Measurements from ENCODE around the gene LSM14B.

DNA sequence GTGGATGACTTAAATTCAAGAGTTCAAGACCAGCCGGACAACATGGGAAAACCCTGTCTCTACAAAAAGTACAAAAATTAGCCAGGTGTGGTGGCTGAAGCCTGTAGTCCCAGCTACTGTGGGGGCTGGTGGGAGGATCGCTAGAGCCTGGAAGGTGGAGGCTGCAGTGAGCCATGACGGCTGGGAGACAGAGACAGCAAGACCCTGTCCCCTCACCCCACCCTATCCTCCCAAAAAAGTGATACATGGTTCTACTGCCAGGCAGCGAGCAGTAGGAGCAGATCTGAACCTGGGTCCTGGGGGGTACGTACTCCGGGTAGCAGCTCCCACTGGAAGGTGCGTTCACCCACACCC is 18.7 kb downstream of the LSM14B start:
- TF ChIP-seq, protein P1, sequence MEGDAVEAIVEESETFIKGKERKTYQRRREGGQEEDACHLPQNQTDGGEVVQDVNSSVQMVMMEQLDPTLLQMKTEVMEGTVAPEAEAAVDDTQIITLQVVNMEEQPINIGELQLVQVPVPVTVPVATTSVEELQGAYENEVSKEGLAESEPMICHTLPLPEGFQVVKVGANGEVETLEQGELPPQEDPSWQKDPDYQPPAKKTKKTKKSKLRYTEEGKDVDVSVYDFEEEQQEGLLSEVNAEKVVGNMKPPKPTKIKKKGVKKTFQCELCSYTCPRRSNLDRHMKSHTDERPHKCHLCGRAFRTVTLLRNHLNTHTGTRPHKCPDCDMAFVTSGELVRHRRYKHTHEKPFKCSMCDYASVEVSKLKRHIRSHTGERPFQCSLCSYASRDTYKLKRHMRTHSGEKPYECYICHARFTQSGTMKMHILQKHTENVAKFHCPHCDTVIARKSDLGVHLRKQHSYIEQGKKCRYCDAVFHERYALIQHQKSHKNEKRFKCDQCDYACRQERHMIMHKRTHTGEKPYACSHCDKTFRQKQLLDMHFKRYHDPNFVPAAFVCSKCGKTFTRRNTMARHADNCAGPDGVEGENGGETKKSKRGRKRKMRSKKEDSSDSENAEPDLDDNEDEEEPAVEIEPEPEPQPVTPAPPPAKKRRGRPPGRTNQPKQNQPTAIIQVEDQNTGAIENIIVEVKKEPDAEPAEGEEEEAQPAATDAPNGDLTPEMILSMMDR (IDR thresholded peaks at IDR 0.05), result no peak
- no peak for TF ChIP-seq KAT7 (CRISPR knock-in tag; IDR thresholded peaks at IDR 0.05; ENCODE audit: borderline replicate concordance)
- TF ChIP-seq, protein P2, sequence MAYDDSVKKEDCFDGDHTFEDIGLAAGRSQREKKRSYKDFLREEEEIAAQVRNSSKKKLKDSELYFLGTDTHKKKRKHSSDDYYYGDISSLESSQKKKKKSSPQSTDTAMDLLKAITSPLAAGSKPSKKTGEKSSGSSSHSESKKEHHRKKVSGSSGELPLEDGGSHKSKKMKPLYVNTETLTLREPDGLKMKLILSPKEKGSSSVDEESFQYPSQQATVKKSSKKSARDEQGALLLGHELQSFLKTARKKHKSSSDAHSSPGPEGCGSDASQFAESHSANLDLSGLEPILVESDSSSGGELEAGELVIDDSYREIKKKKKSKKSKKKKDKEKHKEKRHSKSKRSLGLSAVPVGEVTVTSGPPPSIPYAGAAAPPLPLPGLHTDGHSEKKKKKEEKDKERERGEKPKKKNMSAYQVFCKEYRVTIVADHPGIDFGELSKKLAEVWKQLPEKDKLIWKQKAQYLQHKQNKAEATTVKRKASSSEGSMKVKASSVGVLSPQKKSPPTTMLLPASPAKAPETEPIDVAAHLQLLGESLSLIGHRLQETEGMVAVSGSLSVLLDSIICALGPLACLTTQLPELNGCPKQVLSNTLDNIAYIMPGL (CRISPR knock-in tag; IDR thresholded peaks at IDR 0.05), result no peak
- TF ChIP-seq, protein P3, sequence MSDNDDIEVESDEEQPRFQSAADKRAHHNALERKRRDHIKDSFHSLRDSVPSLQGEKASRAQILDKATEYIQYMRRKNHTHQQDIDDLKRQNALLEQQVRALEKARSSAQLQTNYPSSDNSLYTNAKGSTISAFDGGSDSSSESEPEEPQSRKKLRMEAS (CRISPR knock-in tag; IDR thresholded peaks at IDR 0.05), result no peak
- TF ChIP-seq ZNF232 (CRISPR knock-in tag; IDR thresholded peaks at IDR 0.05), result no peak
- no peak for TF ChIP-seq NR1H2 (CRISPR knock-in tag; IDR thresholded peaks at IDR 0.05)
- no peak for TF ChIP-seq RELA (CRISPR knock-in tag; IDR thresholded peaks at IDR 0.05; ENCODE audit: borderline replicate concordance)
- TF ChIP-seq EMX1 (CRISPR knock-in tag; IDR thresholded peaks at IDR 0.05), result no peak
- TF ChIP-seq, protein P4, sequence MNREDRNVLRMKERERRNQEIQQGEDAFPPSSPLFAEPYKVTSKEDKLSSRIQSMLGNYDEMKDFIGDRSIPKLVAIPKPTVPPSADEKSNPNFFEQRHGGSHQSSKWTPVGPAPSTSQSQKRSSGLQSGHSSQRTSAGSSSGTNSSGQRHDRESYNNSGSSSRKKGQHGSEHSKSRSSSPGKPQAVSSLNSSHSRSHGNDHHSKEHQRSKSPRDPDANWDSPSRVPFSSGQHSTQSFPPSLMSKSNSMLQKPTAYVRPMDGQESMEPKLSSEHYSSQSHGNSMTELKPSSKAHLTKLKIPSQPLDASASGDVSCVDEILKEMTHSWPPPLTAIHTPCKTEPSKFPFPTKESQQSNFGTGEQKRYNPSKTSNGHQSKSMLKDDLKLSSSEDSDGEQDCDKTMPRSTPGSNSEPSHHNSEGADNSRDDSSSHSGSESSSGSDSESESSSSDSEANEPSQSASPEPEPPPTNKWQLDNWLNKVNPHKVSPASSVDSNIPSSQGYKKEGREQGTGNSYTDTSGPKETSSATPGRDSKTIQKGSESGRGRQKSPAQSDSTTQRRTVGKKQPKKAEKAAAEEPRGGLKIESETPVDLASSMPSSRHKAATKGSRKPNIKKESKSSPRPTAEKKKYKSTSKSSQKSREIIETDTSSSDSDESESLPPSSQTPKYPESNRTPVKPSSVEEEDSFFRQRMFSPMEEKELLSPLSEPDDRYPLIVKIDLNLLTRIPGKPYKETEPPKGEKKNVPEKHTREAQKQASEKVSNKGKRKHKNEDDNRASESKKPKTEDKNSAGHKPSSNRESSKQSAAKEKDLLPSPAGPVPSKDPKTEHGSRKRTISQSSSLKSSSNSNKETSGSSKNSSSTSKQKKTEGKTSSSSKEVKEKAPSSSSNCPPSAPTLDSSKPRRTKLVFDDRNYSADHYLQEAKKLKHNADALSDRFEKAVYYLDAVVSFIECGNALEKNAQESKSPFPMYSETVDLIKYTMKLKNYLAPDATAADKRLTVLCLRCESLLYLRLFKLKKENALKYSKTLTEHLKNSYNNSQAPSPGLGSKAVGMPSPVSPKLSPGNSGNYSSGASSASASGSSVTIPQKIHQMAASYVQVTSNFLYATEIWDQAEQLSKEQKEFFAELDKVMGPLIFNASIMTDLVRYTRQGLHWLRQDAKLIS (CRISPR knock-in tag; IDR thresholded peaks at IDR 0.05; ENCODE audit: borderline replicate concordance), result no peak
- TF ChIP-seq, protein P5, sequence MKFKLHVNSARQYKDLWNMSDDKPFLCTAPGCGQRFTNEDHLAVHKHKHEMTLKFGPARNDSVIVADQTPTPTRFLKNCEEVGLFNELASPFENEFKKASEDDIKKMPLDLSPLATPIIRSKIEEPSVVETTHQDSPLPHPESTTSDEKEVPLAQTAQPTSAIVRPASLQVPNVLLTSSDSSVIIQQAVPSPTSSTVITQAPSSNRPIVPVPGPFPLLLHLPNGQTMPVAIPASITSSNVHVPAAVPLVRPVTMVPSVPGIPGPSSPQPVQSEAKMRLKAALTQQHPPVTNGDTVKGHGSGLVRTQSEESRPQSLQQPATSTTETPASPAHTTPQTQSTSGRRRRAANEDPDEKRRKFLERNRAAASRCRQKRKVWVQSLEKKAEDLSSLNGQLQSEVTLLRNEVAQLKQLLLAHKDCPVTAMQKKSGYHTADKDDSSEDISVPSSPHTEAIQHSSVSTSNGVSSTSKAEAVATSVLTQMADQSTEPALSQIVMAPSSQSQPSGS (CRISPR knock-in tag; IDR thresholded peaks at IDR 0.05; ENCODE audit: borderline replicate concordance, low read depth), result no peak
